ENCODE results near the gene PACS2. TPM values are rescaled to one million over a fixed set of nuclear protein-coding genes. Genes with fewer than 3 reads are reported as not detected.

Gene PACS2
- total RNA-seq, 1 experiment from 2014 or later: 62.0 TPM

DNA sequence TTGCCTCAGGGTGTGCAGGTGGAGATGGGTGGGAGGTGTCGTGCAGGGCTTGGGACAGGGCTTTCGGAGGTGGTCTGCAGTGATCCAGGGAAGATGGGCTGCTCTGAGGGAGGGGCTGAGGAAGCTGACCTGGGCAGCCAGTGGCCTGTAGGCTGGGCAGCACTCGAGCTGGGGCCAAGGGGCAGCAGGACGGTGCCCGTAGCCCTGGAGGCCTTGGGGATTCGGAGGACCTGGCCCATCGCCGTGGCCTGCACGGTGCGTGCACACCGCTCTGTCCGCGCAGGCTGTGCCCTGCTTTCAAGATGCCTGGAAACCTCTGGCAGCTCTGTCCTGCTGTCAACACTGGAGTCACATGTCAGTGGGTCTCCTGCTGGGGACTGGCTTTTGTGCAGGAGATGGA lies 9.1 kb downstream of the PACS2 start:
- no peak overlapping the region for H2AFZ ChIP-seq (ENCODE audit: low read length)
- DNase-seq: no peak
- no peak for ATAC-seq
- H3K9me2 ChIP-seq (replicated peaks; ENCODE audit: low read length): no peaks in the 10 kb centered on the region
- ChIA-PET CTCF (no interaction called here), POLR2A (ENCODE audit: unreplicated experiment) (no interaction called here)
- no peak overlapping the region for H3K27ac ChIP-seq (ENCODE audit: low read length)
- no peak overlapping the region for H3K4me2 ChIP-seq (ENCODE audit: low read length)
- H3K27me3 ChIP-seq (ENCODE audit: low read length): no peaks in the 10 kb centered on the region
- TF ChIP-seq, protein P1, sequence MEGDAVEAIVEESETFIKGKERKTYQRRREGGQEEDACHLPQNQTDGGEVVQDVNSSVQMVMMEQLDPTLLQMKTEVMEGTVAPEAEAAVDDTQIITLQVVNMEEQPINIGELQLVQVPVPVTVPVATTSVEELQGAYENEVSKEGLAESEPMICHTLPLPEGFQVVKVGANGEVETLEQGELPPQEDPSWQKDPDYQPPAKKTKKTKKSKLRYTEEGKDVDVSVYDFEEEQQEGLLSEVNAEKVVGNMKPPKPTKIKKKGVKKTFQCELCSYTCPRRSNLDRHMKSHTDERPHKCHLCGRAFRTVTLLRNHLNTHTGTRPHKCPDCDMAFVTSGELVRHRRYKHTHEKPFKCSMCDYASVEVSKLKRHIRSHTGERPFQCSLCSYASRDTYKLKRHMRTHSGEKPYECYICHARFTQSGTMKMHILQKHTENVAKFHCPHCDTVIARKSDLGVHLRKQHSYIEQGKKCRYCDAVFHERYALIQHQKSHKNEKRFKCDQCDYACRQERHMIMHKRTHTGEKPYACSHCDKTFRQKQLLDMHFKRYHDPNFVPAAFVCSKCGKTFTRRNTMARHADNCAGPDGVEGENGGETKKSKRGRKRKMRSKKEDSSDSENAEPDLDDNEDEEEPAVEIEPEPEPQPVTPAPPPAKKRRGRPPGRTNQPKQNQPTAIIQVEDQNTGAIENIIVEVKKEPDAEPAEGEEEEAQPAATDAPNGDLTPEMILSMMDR (conservative IDR thresholded peaks at IDR 0.05; ENCODE audit: low read depth, low read length): no peak
- TF ChIP-seq EZH2phosphoT487 (IDR thresholded peaks at IDR 0.05; ENCODE audit: borderline replicate concordance, low read length): no peak
- no peak for TF ChIP-seq EZH2 (IDR thresholded peaks at IDR 0.05; ENCODE audit: low read length, unreplicated experiment)
- no peaks in the 10 kb centered on the region for H3K36me3 ChIP-seq (ENCODE audit: low read depth, low read length)
- no peak overlapping the region for H3K4me3 ChIP-seq (ENCODE audit: low read length)
- H3K4me1 ChIP-seq (ENCODE audit: insufficient read depth, low read length): 0 out of 2 replicates have a peak, but pooled peaks cover 4% of the 10 kb centered on the region
- H3K79me2 ChIP-seq (ENCODE audit: low read length): peaks cover 72% of the 10 kb centered on the region
- BruUV-seq (replicated peaks): no TSS peak
- H3F3A ChIP-seq (ENCODE audit: low read length, unreplicated experiment): no peaks in the 10 kb centered on the region
- no peak overlapping the region for H3K9ac ChIP-seq (ENCODE audit: low read length)
- no peaks in the 10 kb centered on the region; the same call in 1 of the 2 replicates for H4K20me1 ChIP-seq (ENCODE audit: low read length)
- no peaks in the 10 kb centered on the region for H3K9me3 ChIP-seq (ENCODE audit: low read length)
- intact Hi-C loops (cut with micrococcal nuclease): no loop called here

DNA sequence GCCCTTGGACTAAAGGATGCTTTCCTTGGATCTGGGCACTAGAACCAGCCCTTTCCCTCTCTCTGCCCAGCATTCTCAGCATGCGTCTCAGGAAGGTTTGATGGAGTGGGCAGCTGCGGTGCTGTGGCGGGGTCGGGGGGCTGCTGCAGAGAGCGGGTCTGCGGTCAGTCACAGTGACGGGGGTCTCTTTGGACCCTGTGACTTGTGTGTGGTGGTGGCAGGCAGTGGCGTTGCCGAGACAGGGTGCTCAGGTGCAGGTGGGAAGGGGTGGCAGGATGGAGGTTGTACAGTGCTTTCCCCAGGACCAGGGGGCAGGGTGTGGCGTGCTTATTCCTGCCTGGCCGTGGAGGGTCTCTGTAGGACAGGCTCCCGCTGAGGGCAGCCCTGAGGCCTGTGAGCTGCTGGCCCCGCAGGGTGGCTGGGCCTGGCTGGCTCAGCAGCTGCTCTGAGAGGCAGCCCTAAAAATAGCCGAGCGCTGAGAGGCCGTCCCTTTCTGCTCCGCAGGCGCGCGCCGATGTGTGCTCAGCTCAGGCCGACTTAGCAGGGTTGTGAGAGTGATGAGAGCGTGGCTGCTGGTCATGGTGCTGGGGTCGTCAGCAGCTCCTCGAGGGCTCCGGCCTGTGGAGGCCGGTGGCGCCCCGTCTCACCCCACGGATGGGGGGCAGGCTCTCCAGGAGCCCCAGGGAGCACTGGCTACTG lies 9.7 kb downstream of the PACS2 start:
- DNase-seq (no peak), ATAC-seq (no peak)
- Histone ChIP-seq H3K4me3 (ENCODE audit: low read length) (no peak overlapping the region), H2AFZ (ENCODE audit: low read length) (no peak overlapping the region), H3K4me2 (ENCODE audit: low read length) (no peak overlapping the region), H3K27me3 (ENCODE audit: low read length) (no peaks in the 10 kb centered on the region), H3K79me2 (ENCODE audit: low read length) (peaks cover 67% of the 10 kb centered on the region), H4K20me1 (ENCODE audit: low read length) (no peaks in the 10 kb centered on the region; the same call in 1 of the 2 replicates), H3K9me3 (ENCODE audit: low read length) (no peaks in the 10 kb centered on the region), H3K9me2 (replicated peaks; ENCODE audit: low read length) (no peaks in the 10 kb centered on the region), H3K36me3 (ENCODE audit: low read depth, low read length) (no peaks in the 10 kb centered on the region), H3F3A (ENCODE audit: low read length, unreplicated experiment) (no peaks in the 10 kb centered on the region), H3K4me1 (ENCODE audit: insufficient read depth, low read length) (0 out of 2 replicates have a peak, but pooled peaks cover 1% of the 10 kb centered on the region), H3K27ac (ENCODE audit: low read length) (no peak overlapping the region), H3K9ac (ENCODE audit: low read length) (no peak overlapping the region)
- ChIA-PET POLR2A (ENCODE audit: unreplicated experiment) (no interaction called here), CTCF (no interaction called here)
- no TSS peak for BruUV-seq (replicated peaks)
- intact Hi-C loops (cut with micrococcal nuclease): no loop called here
- TF ChIP-seq EZH2phosphoT487 (IDR thresholded peaks at IDR 0.05; ENCODE audit: borderline replicate concordance, low read length) (no peak), EZH2 (IDR thresholded peaks at IDR 0.05; ENCODE audit: low read length, unreplicated experiment) (no peak)
- TF ChIP-seq, protein P1 (conservative IDR thresholded peaks at IDR 0.05; ENCODE audit: low read depth, low read length): no peak

DNA sequence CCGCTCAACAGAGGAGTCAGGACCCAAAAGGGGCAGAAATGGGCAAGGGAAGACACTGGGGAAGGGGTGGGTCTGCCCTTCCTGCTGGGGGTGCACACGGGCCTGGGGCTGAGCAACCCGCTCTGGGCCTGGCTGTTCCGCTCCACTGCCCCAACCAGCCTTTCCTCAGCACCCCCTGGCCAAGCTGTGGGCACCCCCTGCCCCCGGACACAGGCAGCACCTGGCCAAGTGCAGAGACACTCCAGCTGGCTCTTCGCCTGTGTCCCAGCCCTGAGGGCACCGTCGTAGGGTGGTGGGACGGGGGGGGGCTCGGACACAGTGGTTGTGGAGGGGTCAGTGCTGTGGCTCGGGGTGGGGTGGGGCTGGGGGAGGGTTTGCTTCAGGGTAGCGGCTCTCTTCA lies 10.3 kb downstream of the PACS2 start:
- ATAC-seq (no peak), DNase-seq (no peak)
- peaks cover 64% of the 10 kb centered on the region for H3K79me2 ChIP-seq (ENCODE audit: low read length)
- H3K4me2 ChIP-seq (ENCODE audit: low read length): no peak overlapping the region
- H4K20me1 ChIP-seq (ENCODE audit: low read length): no peaks in the 10 kb centered on the region; the same call in 1 of the 2 replicates
- POLR2A ChIA-PET (ENCODE audit: unreplicated experiment): no interaction called here
- H3K9ac ChIP-seq (ENCODE audit: low read length): no peak overlapping the region
- H3K36me3 ChIP-seq (ENCODE audit: low read depth, low read length): no peaks in the 10 kb centered on the region
- no peak overlapping the region for H2AFZ ChIP-seq (ENCODE audit: low read length)
- no peaks in the 10 kb centered on the region for H3K9me3 ChIP-seq (ENCODE audit: low read length)
- no TSS peak for BruUV-seq (replicated peaks)
- intact Hi-C loops (cut with micrococcal nuclease): no loop called here
- H3K4me3 ChIP-seq (ENCODE audit: low read length): no peak overlapping the region
- H3K27ac ChIP-seq (ENCODE audit: low read length): no peak overlapping the region
- H3K4me1 ChIP-seq (ENCODE audit: insufficient read depth, low read length): no peaks in the 10 kb centered on the region
- no peaks in the 10 kb centered on the region for H3K27me3 ChIP-seq (ENCODE audit: low read length)
- H3F3A ChIP-seq (ENCODE audit: low read length, unreplicated experiment): no peaks in the 10 kb centered on the region
- TF ChIP-seq EZH2phosphoT487 (IDR thresholded peaks at IDR 0.05; ENCODE audit: borderline replicate concordance, low read length) (no peak), EZH2 (IDR thresholded peaks at IDR 0.05; ENCODE audit: low read length, unreplicated experiment) (no peak)
- TF ChIP-seq, protein P1 (conservative IDR thresholded peaks at IDR 0.05; ENCODE audit: low read depth, low read length): no peak
- CTCF ChIA-PET: no interaction called here
- no peaks in the 10 kb centered on the region for H3K9me2 ChIP-seq (replicated peaks; ENCODE audit: low read length)
